GM12878 (cell line): ENCODE results near the gene DIAPH1. TPM values are rescaled to one million over a fixed set of nuclear protein-coding genes. Genes with fewer than 3 reads are reported as not detected.
A peak's percentile ranks its signal among the peaks of the same experiment; 100 is the strongest.

Experiments used
- CBFB ChIP-seq: IDR thresholded peaks from 2 replicates; pipeline ENCODE4 v1.6.1; 2016; ENCODE audit warnings: antibody characterized with exemption, low read depth
- CHD1 ChIP-seq: IDR thresholded peaks from 2 replicates; pipeline ENCODE4 v1.6.1; 2012; ENCODE audit warnings: low read depth, low read length, improper control_type of control experiment
- EGR1 ChIP-seq, 2 experiments: IDR thresholded peaks; 1 replicate in 1 of 2; 2 replicates in 1 of 2; pipeline ENCODE4 v1.6.1; 2011 to 2012; ENCODE audit warnings: low read depth in 2 of 2, low read length in 2 of 2, borderline replicate concordance in 1 of 2, mild to moderate bottlenecking in 1 of 2, moderate library complexity in 1 of 2
- JUND ChIP-seq: IDR thresholded peaks from 2 replicates; pipeline ENCODE4 v1.6.1; 2012; ENCODE audit warnings: low read depth, mild to moderate bottlenecking, low read length, improper control_type of control experiment, moderate library complexity
- MYB ChIP-seq: fragments of 150-350 bp; IDR thresholded peaks from 2 replicates; pipeline ENCODE4 v1.6.1; 2014; ENCODE audit warnings: mild to moderate bottlenecking, low read depth, low read length, borderline replicate concordance
- MYC ChIP-seq: IDR thresholded peaks from 2 replicates; pipeline ENCODE4 v1.6.1; 2011; ENCODE audit warnings: mild to moderate bottlenecking, low read length, moderate library complexity, inconsistent platforms; ENCODE audit not compliant: insufficient read depth, insufficient replicate concordance, insufficient read length, severe bottlenecking
- POLR2AphosphoS2 ChIP-seq: IDR thresholded peaks from 2 replicates; pipeline ENCODE4 v1.6.1; 2011; ENCODE audit warnings: low read depth, mild to moderate bottlenecking, low read length, improper control_type of control experiment, moderate library complexity
- RELA ChIP-seq: fragments of 450-650 bp; IDR thresholded peaks from 2 replicates; pipeline ENCODE4 v1.8.0; 2014; ENCODE audit warnings: borderline replicate concordance; ENCODE audit not compliant: partially characterized antibody
- polyA plus RNA-seq, 11 experiments: library from polyadenylated mRNA; depleted of rRNA in 4 of 11; unstranded in 6 of 11; stranded (reverse) in 5 of 11; fragments of >200 nt; fragmentation: Nextera tagmentation in 4 of 11; fragmentation: Illumina TruSeq in 1 of 11; extraction: Ambion mirVana in 4 of 11; extraction: Trizol in 1 of 11; gene quantifications; 1 replicate in 1 of 11; 2 replicates in 10 of 11; pipeline versions ENCODE4 v1.2.1 to v1.2.3, GENCODE V29; 2011 to 2016; ENCODE audit warnings: inconsistent platforms in 2 of 11, missing spikeins in 2 of 11, low read depth in 1 of 11
- total RNA-seq, 4 experiments: library from RNA; depleted of rRNA in 3 of 4; stranded (reverse); fragments of >200 nt in 3 of 4; fragmentation: Illumina TruSeq in 1 of 4; extraction: Trizol in 1 of 4; gene quantifications; 2 replicates each; pipeline versions ENCODE4 v1.2.1 to v1.2.3, GENCODE V29; 2013 to 2021
- TF ChIP-seq, protein P1 (sequence below): IDR thresholded peaks from 2 replicates; pipeline ENCODE4 v1.6.1; 2012; ENCODE audit warnings: improper control_type of control experiment, low read depth, low read length; ENCODE audit not compliant: insufficient replicate concordance
- TF ChIP-seq, protein P2 (sequence below): fragments of 450-650 bp; IDR thresholded peaks from 2 replicates; pipeline ENCODE4 v1.6.1; 2014; ENCODE audit warnings: mild to moderate bottlenecking
- TF ChIP-seq, protein P3 (sequence below): IDR thresholded peaks from 2 replicates; pipeline ENCODE4 v1.6.1; 2011; ENCODE audit warnings: mild to moderate bottlenecking, low read depth, low read length, moderate library complexity; ENCODE audit not compliant: insufficient replicate concordance
- TF ChIP-seq, protein P4 (sequence below): fragments of 450-650 bp; IDR thresholded peaks from 2 replicates; pipeline ENCODE4 v1.6.1; 2018; ENCODE audit warnings: borderline replicate concordance, mild to moderate bottlenecking; ENCODE audit not compliant: partially characterized antibody
- TF ChIP-seq, protein P5 (sequence below): fragments of 450-650 bp; IDR thresholded peaks from 2 replicates; pipeline ENCODE4 v1.6.1; 2017; ENCODE audit warnings: mild to moderate bottlenecking, moderate library complexity

Gene DIAPH1
- total and polyA plus RNA-seq, 10 of the 15 experiments (the other 5 are each of a cell fraction or from before 2014, with no cell fraction given), result 37.8 to 168 (median 59.0) TPM

DNA sequence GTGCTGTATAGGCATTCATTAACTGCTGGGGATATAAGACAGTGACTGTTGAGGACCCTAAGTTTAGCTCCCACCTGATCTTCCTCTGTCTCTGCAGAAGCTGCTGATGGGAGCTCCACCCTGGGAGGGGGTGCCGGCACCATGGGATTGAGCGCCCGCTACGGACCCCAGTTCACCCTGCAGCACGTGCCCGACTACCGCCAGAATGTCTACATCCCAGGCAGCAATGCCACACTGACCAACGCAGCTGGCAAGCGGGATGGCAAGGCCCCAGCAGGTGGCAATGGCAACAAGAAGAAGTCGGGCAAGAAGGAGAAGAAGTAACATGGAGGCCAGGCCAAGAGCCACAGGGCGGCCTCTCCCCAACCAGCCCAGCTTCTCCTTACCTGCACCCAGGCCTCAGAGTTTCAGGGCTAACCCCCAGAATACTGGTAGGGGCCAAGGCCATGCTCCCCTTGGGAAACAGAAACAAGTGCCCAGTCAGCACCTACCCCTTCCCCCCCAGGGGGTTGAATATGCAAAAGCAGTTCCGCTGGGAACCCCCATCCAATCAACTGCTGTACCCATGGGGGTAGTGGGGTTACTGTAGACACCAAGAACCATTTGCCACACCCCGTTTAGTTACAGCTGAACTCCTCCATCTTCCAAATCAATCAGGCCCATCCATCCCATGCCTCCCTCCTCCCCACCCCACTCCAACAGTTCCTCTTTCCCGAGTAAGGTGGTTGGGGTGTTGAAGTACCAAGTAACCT lies 107.8 kb downstream of the DIAPH1 start (continued):
- TF ChIP-seq, protein P1, sequence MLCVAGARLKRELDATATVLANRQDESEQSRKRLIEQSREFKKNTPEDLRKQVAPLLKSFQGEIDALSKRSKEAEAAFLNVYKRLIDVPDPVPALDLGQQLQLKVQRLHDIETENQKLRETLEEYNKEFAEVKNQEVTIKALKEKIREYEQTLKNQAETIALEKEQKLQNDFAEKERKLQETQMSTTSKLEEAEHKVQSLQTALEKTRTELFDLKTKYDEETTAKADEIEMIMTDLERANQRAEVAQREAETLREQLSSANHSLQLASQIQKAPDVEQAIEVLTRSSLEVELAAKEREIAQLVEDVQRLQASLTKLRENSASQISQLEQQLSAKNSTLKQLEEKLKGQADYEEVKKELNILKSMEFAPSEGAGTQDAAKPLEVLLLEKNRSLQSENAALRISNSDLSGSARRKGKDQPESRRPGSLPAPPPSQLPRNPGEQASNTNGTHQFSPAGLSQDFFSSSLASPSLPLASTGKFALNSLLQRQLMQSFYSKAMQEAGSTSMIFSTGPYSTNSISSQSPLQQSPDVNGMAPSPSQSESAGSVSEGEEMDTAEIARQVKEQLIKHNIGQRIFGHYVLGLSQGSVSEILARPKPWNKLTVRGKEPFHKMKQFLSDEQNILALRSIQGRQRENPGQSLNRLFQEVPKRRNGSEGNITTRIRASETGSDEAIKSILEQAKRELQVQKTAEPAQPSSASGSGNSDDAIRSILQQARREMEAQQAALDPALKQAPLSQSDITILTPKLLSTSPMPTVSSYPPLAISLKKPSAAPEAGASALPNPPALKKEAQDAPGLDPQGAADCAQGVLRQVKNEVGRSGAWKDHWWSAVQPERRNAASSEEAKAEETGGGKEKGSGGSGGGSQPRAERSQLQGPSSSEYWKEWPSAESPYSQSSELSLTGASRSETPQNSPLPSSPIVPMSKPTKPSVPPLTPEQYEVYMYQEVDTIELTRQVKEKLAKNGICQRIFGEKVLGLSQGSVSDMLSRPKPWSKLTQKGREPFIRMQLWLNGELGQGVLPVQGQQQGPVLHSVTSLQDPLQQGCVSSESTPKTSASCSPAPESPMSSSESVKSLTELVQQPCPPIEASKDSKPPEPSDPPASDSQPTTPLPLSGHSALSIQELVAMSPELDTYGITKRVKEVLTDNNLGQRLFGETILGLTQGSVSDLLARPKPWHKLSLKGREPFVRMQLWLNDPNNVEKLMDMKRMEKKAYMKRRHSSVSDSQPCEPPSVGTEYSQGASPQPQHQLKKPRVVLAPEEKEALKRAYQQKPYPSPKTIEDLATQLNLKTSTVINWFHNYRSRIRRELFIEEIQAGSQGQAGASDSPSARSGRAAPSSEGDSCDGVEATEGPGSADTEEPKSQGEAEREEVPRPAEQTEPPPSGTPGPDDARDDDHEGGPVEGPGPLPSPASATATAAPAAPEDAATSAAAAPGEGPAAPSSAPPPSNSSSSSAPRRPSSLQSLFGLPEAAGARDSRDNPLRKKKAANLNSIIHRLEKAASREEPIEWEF, result no peak
- TF ChIP-seq JUND (no peak), MYC (no peak), RELA (peak; percentile 92), EGR1 (IDR thresholded peaks at IDR 0.05; ENCODE audit: borderline replicate concordance in 1 of 2, low read depth in 2 of 2, low read length in 2 of 2) (no peak), MYB (no peak), POLR2AphosphoS2 (0 out of 2 replicates have a peak, but pooled peaks have one; percentile 63), CHD1 (no peak), CBFB (no peak)
- TF ChIP-seq, protein P2, sequence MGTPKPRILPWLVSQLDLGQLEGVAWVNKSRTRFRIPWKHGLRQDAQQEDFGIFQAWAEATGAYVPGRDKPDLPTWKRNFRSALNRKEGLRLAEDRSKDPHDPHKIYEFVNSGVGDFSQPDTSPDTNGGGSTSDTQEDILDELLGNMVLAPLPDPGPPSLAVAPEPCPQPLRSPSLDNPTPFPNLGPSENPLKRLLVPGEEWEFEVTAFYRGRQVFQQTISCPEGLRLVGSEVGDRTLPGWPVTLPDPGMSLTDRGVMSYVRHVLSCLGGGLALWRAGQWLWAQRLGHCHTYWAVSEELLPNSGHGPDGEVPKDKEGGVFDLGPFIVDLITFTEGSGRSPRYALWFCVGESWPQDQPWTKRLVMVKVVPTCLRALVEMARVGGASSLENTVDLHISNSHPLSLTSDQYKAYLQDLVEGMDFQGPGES, result no peak
- TF ChIP-seq, protein P3, sequence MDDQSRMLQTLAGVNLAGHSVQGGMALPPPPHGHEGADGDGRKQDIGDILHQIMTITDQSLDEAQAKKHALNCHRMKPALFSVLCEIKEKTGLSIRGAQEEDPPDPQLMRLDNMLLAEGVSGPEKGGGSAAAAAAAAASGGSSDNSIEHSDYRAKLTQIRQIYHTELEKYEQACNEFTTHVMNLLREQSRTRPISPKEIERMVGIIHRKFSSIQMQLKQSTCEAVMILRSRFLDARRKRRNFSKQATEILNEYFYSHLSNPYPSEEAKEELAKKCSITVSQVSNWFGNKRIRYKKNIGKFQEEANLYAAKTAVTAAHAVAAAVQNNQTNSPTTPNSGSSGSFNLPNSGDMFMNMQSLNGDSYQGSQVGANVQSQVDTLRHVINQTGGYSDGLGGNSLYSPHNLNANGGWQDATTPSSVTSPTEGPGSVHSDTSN, result no peak
- TF ChIP-seq, protein P4, sequence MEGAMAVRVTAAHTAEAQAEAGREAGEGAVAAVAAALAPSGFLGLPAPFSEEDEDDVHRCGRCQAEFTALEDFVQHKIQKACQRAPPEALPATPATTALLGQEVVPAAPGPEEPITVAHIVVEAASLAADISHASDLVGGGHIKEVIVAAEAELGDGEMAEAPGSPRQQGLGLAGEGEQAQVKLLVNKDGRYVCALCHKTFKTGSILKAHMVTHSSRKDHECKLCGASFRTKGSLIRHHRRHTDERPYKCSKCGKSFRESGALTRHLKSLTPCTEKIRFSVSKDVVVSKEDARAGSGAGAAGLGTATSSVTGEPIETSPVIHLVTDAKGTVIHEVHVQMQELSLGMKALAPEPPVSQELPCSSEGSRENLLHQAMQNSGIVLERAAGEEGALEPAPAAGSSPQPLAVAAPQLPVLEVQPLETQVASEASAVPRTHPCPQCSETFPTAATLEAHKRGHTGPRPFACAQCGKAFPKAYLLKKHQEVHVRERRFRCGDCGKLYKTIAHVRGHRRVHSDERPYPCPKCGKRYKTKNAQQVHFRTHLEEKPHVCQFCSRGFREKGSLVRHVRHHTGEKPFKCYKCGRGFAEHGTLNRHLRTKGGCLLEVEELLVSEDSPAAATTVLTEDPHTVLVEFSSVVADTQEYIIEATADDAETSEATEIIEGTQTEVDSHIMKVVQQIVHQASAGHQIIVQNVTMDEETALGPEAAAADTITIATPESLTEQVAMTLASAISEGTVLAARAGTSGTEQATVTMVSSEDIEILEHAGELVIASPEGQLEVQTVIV, result no peak
- TF ChIP-seq, protein P5, sequence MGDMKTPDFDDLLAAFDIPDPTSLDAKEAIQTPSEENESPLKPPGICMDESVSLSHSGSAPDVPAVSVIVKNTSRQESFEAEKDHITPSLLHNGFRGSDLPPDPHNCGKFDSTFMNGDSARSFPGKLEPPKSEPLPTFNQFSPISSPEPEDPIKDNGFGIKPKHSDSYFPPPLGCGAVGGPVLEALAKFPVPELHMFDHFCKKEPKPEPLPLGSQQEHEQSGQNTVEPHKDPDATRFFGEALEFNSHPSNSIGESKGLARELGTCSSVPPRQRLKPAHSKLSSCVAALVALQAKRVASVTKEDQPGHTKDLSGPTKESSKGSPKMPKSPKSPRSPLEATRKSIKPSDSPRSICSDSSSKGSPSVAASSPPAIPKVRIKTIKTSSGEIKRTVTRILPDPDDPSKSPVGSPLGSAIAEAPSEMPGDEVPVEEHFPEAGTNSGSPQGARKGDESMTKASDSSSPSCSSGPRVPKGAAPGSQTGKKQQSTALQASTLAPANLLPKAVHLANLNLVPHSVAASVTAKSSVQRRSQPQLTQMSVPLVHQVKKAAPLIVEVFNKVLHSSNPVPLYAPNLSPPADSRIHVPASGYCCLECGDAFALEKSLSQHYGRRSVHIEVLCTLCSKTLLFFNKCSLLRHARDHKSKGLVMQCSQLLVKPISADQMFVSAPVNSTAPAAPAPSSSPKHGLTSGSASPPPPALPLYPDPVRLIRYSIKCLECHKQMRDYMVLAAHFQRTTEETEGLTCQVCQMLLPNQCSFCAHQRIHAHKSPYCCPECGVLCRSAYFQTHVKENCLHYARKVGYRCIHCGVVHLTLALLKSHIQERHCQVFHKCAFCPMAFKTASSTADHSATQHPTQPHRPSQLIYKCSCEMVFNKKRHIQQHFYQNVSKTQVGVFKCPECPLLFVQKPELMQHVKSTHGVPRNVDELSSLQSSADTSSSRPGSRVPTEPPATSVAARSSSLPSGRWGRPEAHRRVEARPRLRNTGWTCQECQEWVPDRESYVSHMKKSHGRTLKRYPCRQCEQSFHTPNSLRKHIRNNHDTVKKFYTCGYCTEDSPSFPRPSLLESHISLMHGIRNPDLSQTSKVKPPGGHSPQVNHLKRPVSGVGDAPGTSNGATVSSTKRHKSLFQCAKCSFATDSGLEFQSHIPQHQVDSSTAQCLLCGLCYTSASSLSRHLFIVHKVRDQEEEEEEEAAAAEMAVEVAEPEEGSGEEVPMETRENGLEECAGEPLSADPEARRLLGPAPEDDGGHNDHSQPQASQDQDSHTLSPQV, result no peak; the same call in 1 of the 2 replicates
